Endothelial cell of umbilical vein (primary cell): ENCODE results near the gene MANBA. TPM values are rescaled to one million over a fixed set of nuclear protein-coding genes. Genes with fewer than 3 reads are reported as not detected.
A peak's percentile ranks its signal among the peaks of the same experiment; 100 is the strongest.

Source experiments
- BruUV-seq: library from RNA; stranded (reverse); fragments of 400-500 nt; replicated peaks from 2 replicates; lab custom pipeline; 2021; lab: Mats Ljungman, UMichigan
- CTCF ChIA-PET: fragments of 300-600, 350-600 bp; sonication (Branson Sonifier 250); formaldehyde crosslinking; loops from one replicate; lab custom pipeline; 2021; ENCODE audit warnings: antibody characterized with exemption, inconsistent platforms; lab: Charles Lee
- POLR2A ChIA-PET: fragments of 300-600, 350-600 bp; sonication (Branson Sonifier 250); formaldehyde crosslinking; loops from one replicate; lab custom pipeline; 2021; ENCODE audit warnings: antibody characterized with exemption, inconsistent platforms; lab: Charles Lee
- DNase-seq: peaks from one replicate; pipeline ENCODE4 v3.0.0-alpha.2; 2011; ENCODE audit warnings: low read depth, low spot score
- FAIRE-seq: peaks from 2 replicates; lab custom pipeline; 2011; peaks lifted over from hg19 to GRCh38; lab: Jason Lieb, UNC
- H2AFZ ChIP-seq: 2 replicates; pipeline ENCODE4 v1.6.0; 2012; ENCODE audit warnings: low read depth, low read length, control low read depth, inconsistent platforms
- H3K27ac ChIP-seq: 2 replicates; pipeline ENCODE4 v1.5.1; 2011; ENCODE audit warnings: low read depth, mild to moderate bottlenecking, control low read depth, low read length, moderate library complexity; ENCODE audit not compliant: insufficient read depth
- H3K27me3 ChIP-seq, 2 experiments: 2 replicates each; pipeline versions ENCODE4 v1.6.0 to v1.6.1; 2011; ENCODE audit warnings: low read length in 2 of 2, mixed read lengths in 1 of 2; ENCODE audit not compliant: control insufficient read depth in 2 of 2, insufficient read depth in 2 of 2
- H3K36me3 ChIP-seq, 2 experiments: 2 replicates in 1 of 2; 3 replicates in 1 of 2; pipeline ENCODE4 v1.5.1; 2011; ENCODE audit warnings: low read length in 2 of 2, mild to moderate bottlenecking in 1 of 2, moderate library complexity in 1 of 2; ENCODE audit not compliant: control insufficient read depth in 2 of 2, insufficient read depth in 2 of 2; ENCODE audit errors: extremely low read depth in 1 of 2
- H3K4me1 ChIP-seq: 3 replicates; pipeline ENCODE4 v1.5.1; 2011; ENCODE audit warnings: mild to moderate bottlenecking, low read length; ENCODE audit not compliant: control insufficient read depth, insufficient read depth; ENCODE audit errors: extremely low read depth
- H3K4me2 ChIP-seq: 2 replicates; pipeline ENCODE4 v1.6.1; 2011; ENCODE audit warnings: low read length, control low read depth, mixed read lengths; ENCODE audit not compliant: insufficient read depth
- H3K4me3 ChIP-seq, 3 experiments: fragments of 200-600 bp in 1 of 3; sonication (generic), shearing (Covaris generic) in 1 of 3; replicated peaks in 1 of 3; 2 replicates each; pipeline ENCODE4 v1.5.1; 2011 to 2016; ENCODE audit warnings: control low read depth in 3 of 3, low read length in 3 of 3, mild to moderate bottlenecking in 2 of 3, inconsistent platforms in 1 of 3, low read depth in 1 of 3, moderate library complexity in 1 of 3; ENCODE audit not compliant: insufficient read depth in 1 of 3
- H3K79me2 ChIP-seq: 2 replicates; pipeline ENCODE4 v1.6.0; 2012; ENCODE audit warnings: low read length, inconsistent platforms; ENCODE audit not compliant: control insufficient read depth, insufficient read depth
- H3K9ac ChIP-seq: replicated peaks from 2 replicates; pipeline ENCODE3; 2011; ENCODE audit warnings: low read length, control low read depth; ENCODE audit not compliant: insufficient read depth; ENCODE audit errors: extremely low read depth
- H3K9me1 ChIP-seq: replicated peaks from 3 replicates; pipeline ENCODE4 v1.6.0; 2011; ENCODE audit warnings: mild to moderate bottlenecking, low read length; ENCODE audit not compliant: control insufficient read depth, insufficient read depth; ENCODE audit errors: extremely low read depth
- H3K9me3 ChIP-seq: replicated peaks from 2 replicates; pipeline ENCODE4 v1.5.1; 2012; ENCODE audit warnings: low read length, inconsistent platforms; ENCODE audit not compliant: control insufficient read depth, insufficient read depth
- H4K20me1 ChIP-seq: replicated peaks from 2 replicates; pipeline ENCODE3; 2011; ENCODE audit warnings: mild to moderate bottlenecking, low read length; ENCODE audit not compliant: control insufficient read depth, insufficient read depth; ENCODE audit errors: extremely low read depth
- FOS ChIP-seq: IDR thresholded peaks from 2 replicates; pipeline ENCODE4 v1.6.1; 2011; ENCODE audit warnings: mild to moderate bottlenecking, low read length, moderate library complexity, borderline replicate concordance; ENCODE audit not compliant: insufficient read depth
- POLR2A ChIP-seq: IDR thresholded peaks from 2 replicates; pipeline ENCODE4 v1.6.1; 2012; ENCODE audit warnings: low read depth, mild to moderate bottlenecking, control low read depth, low read length
- POLR2AphosphoS5 ChIP-seq: IDR thresholded peaks from 2 replicates; pipeline ENCODE4 v1.6.1; 2012; ENCODE audit warnings: low read depth, mild to moderate bottlenecking, control low read depth, low read length, moderate library complexity; ENCODE audit not compliant: insufficient read depth
- dilution Hi-C: fragments of 300-500 bp; cut with MboI; formaldehyde crosslinking; loops from one replicate; pipeline ENCODE4 v1.15.0; 2019; ENCODE audit warnings: low sequenced_read_pairs; ENCODE audit not compliant: extremely low pct_ligation_motif_present
- intact Hi-C: fragments of 100-400 bp; cut with micrococcal nuclease; formaldehyde crosslinking; loops from one replicate; pipeline ENCODE4 v1.10.0; 2022
- polyA plus RNA-seq, 4 experiments: library from polyadenylated mRNA; depleted of rRNA in 3 of 4; stranded (reverse) in 3 of 4; unstranded in 1 of 4; fragments of >200 nt; gene quantifications; 2 replicates each; pipeline versions ENCODE4 v1.2.1 to v1.2.3, GENCODE V29; 2011 to 2012; ENCODE audit warnings: missing spikeins in 1 of 4
- total RNA-seq: library from RNA; stranded (reverse); gene quantifications from 2 replicates; pipeline ENCODE4 v1.2.3, GENCODE V29; 2021
- TF ChIP-seq, protein P1 (sequence below), 2 donors: IDR thresholded peaks; 1 replicate in 1 of 2; 2 replicates in 1 of 2; pipeline ENCODE4 v1.5.1; 2011; ENCODE audit warnings: low read length in 2 of 2, mild to moderate bottlenecking in 2 of 2, moderate library complexity in 2 of 2, control low read depth in 1 of 2, inconsistent platforms in 1 of 2, low read depth in 1 of 2; ENCODE audit not compliant: insufficient read depth in 1 of 2; ENCODE audit errors: extremely low read depth in 1 of 2
- TF ChIP-seq, protein P2 (sequence below): IDR thresholded peaks from 2 replicates; pipeline ENCODE4 v1.6.1; 2011; ENCODE audit not compliant: insufficient read depth, insufficient read length

The MANBA gene
- total and polyA plus RNA-seq, 2 donors (not counting 3 experiments of a cell fraction or from before 2014, with no cell fraction given), result 5.6 to 7.7 TPM

DNA sequence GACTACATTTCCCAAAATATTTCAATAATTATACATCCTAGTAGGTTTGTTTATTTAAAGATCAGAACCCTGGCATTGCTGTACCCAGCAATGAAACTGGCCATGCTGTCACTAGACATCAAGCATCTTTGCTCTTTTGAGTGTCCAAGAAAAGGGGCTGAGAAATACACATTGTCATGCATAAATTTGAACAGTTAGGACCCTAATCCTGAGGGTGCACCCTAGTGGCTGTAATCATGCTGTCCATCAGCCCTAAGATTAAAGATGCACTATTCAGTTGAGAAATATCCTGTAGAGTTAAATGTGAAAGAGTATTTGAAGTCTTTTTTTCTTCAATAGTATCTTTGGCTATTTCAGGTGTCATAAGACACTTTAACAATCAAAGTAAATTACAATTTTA, 150.8 kb downstream of the MANBA start:
- no peak overlapping the region for H3K9ac ChIP-seq
- dilution Hi-C loops, result no loop called here
- H3K9me3 ChIP-seq, result no peaks in the 10 kb centered on the region
- no peak overlapping the region for H3K4me3 ChIP-seq
- H3K4me2 ChIP-seq, result no peak overlapping the region
- no peaks in the 10 kb centered on the region for H3K27me3 ChIP-seq
- TF ChIP-seq POLR2A, result no peak
- TF ChIP-seq, protein P1, sequence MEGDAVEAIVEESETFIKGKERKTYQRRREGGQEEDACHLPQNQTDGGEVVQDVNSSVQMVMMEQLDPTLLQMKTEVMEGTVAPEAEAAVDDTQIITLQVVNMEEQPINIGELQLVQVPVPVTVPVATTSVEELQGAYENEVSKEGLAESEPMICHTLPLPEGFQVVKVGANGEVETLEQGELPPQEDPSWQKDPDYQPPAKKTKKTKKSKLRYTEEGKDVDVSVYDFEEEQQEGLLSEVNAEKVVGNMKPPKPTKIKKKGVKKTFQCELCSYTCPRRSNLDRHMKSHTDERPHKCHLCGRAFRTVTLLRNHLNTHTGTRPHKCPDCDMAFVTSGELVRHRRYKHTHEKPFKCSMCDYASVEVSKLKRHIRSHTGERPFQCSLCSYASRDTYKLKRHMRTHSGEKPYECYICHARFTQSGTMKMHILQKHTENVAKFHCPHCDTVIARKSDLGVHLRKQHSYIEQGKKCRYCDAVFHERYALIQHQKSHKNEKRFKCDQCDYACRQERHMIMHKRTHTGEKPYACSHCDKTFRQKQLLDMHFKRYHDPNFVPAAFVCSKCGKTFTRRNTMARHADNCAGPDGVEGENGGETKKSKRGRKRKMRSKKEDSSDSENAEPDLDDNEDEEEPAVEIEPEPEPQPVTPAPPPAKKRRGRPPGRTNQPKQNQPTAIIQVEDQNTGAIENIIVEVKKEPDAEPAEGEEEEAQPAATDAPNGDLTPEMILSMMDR (IDR thresholded peaks at IDR 0.05; ENCODE audit: extremely low read depth in 1 of 2, insufficient read depth in 1 of 2, low read depth in 1 of 2, low read length in 2 of 2), result peak; percentile 18 to 25
- TF ChIP-seq POLR2AphosphoS5, result no peak
- TF ChIP-seq, protein P2, sequence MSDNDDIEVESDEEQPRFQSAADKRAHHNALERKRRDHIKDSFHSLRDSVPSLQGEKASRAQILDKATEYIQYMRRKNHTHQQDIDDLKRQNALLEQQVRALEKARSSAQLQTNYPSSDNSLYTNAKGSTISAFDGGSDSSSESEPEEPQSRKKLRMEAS, result no peak
- FAIRE-seq (peak; percentile 71), DNase-seq (peak; percentile 18)
- POLR2A ChIA-PET, result no interaction called here
- H3K4me1 ChIP-seq, result peaks cover 25% of the 10 kb centered on the region
- H2AFZ ChIP-seq, result no peak overlapping the region
- no TSS peak for BruUV-seq
- H3K36me3 ChIP-seq, result peaks cover 19 to 26% of the 10 kb centered on the region in 2 experiments
- no peaks in the 10 kb centered on the region for H4K20me1 ChIP-seq
- H3K79me2 ChIP-seq, result no peaks in the 10 kb centered on the region
- CTCF ChIA-PET, result interaction anchor here (0.6 to 2.2 kb wide), 7 partner anchors 11 to 490 kb away, joined by 3 to 6 read pairs (median 4); partner anchors contain the start of gene BDH2
- no peaks in the 10 kb centered on the region for H3K9me1 ChIP-seq
- H3K27ac ChIP-seq, result no peak overlapping the region
- intact Hi-C loops, result loop anchor here (1.0 to 5.0 kb wide), 3 partner anchors 108 to 178 kb away; partner anchors contain the start of gene NFKB1

DNA sequence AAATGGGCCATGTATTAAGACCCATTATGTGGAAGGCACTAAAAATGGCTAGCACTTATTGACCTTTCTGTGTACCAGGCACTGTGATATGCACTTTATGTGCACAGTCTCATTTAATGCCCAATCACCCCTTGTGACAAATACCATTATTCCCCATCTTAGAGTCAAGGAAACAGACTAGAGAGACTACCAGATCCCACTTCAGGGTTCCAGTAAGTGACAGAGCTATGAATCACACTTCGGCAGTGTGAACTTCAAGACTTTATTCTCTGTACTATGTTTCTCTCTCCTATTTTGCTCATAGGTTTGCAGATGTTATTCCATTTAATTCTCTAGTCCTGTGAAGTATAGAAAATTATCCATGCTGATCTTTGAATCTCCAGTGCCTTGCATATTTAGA, 152.6 kb downstream of the MANBA start:
- no peaks in the 10 kb centered on the region for H4K20me1 ChIP-seq
- H2AFZ ChIP-seq, result no peak overlapping the region
- POLR2A ChIA-PET, result no interaction called here
- no peak overlapping the region for H3K4me3 ChIP-seq
- no peak overlapping the region for H3K27ac ChIP-seq
- H3K4me1 ChIP-seq, result peaks cover 11% of the 10 kb centered on the region
- TF ChIP-seq POLR2AphosphoS5 (no peak), FOS (peak; percentile 19)
- TF ChIP-seq, protein P2, result no peak
- peaks cover 21 to 26% of the 10 kb centered on the region in 2 experiments for H3K36me3 ChIP-seq
- H3K79me2 ChIP-seq, result no peaks in the 10 kb centered on the region
- FAIRE-seq (no peak), DNase-seq (no peak)
- H3K27me3 ChIP-seq, result no peaks in the 10 kb centered on the region
- intact Hi-C loops, result no loop called here
- no peak overlapping the region for H3K4me2 ChIP-seq
- no peaks in the 10 kb centered on the region for H3K9me3 ChIP-seq
- BruUV-seq, result no TSS peak
- CTCF ChIA-PET, result interaction anchor here (1.0 to 1.6 kb wide), 2 partner anchors 13 to 491 kb away, joined by 4 read pairs; partner anchors contain the start of gene BDH2
- dilution Hi-C loops, result no loop called here
- H3K9ac ChIP-seq, result no peak overlapping the region
- H3K9me1 ChIP-seq, result no peaks in the 10 kb centered on the region
